Type B pancreatic cell (in vitro differentiated cells): ENCODE results near the gene EIF2S2. TPM values are rescaled to one million over a fixed set of nuclear protein-coding genes. Genes with fewer than 3 reads are reported as not detected.
A peak's percentile ranks its signal among the peaks of the same experiment; 100 is the strongest.

Source experiments
- DNase-seq: peaks from one replicate; pipeline ENCODE4 v3.0.0; 2021; ENCODE audit warnings: mixed read lengths; ENCODE audit not compliant: unreplicated experiment; ENCODE audit errors: extremely low spot score
- H3K27ac Mint-ChIP-seq: 2 replicates; pipeline ENCODE4 v1.8.0; 2021; ENCODE audit warnings: mild to moderate bottlenecking, mixed read lengths
- H3K27me3 Mint-ChIP-seq: 2 replicates; pipeline ENCODE4 v1.8.0; 2021; ENCODE audit warnings: mixed read lengths
- H3K36me3 Mint-ChIP-seq: 2 replicates; pipeline ENCODE4 v1.8.0; 2021; ENCODE audit warnings: mixed read lengths
- H3K4me1 Mint-ChIP-seq: one replicate; pipeline ENCODE4 v1.8.0; 2021; ENCODE audit warnings: mixed read lengths; ENCODE audit not compliant: unreplicated experiment
- H3K4me3 Mint-ChIP-seq: 2 replicates; pipeline ENCODE4 v1.8.0; 2021; ENCODE audit warnings: mild to moderate bottlenecking, mixed read lengths
- H3K9me3 Mint-ChIP-seq: 2 replicates; pipeline ENCODE4 v1.8.0; 2021; ENCODE audit warnings: mixed read lengths
- CTCF ChIP-seq: fragments of 200-600 bp; sonication (generic); conservative IDR thresholded peaks from 2 replicates; pipeline ENCODE4 v1.5.0; 2021; ENCODE audit warnings: antibody characterized with exemption, mild to moderate bottlenecking
- total RNA-seq: library from RNA; stranded (reverse); gene quantifications from 2 replicates; pipeline ENCODE4 v1.2.1, GENCODE V29; 2021; ENCODE audit warnings: low replicate concordance

The EIF2S2 gene
- total RNA-seq, 1 donor from 2014 or later = 87.8 TPM

GRCh38 chr20:34105978-34106675 is 5.9 kb downstream of the EIF2S2 start:
- Mint-ChIP-seq H3K27me3 (no peaks in the 10 kb centered on the region), H3K36me3 (peaks cover 57% of the 10 kb centered on the region), H3K4me3 (no peak overlapping the region), H3K9me3 (no peaks in the 10 kb centered on the region), H3K27ac (peak overlapping the region; percentile 17), H3K4me1 (peaks cover 37% of the 10 kb centered on the region)
- DNase-seq = no peak
- no peak for TF ChIP-seq CTCF

GRCh38 chr20:34104059-34104458 is 8.0 kb downstream of the EIF2S2 start:
- peaks cover 60% of the 10 kb centered on the region for H3K36me3 Mint-ChIP-seq
- H3K4me3 Mint-ChIP-seq = no peak overlapping the region
- DNase-seq = no peak
- peaks cover 21% of the 10 kb centered on the region for H3K4me1 Mint-ChIP-seq
- TF ChIP-seq CTCF = no peak
- no peaks in the 10 kb centered on the region for H3K27me3 Mint-ChIP-seq
- no peaks in the 10 kb centered on the region for H3K9me3 Mint-ChIP-seq
- H3K27ac Mint-ChIP-seq = no peak overlapping the region

GRCh38 chr20:34102342-34102741 is 9.7 kb downstream of the EIF2S2 start:
- H3K4me1 Mint-ChIP-seq = peaks cover 7% of the 10 kb centered on the region
- no peaks in the 10 kb centered on the region for H3K27me3 Mint-ChIP-seq
- H3K36me3 Mint-ChIP-seq = peaks cover 50% of the 10 kb centered on the region
- no peaks in the 10 kb centered on the region for H3K9me3 Mint-ChIP-seq
- no peak for DNase-seq
- no peak overlapping the region for H3K4me3 Mint-ChIP-seq
- no peak overlapping the region for H3K27ac Mint-ChIP-seq
- no peak for TF ChIP-seq CTCF

GRCh38 chr20:34100576-34100975 is 11.5 kb downstream of the EIF2S2 start:
- TF ChIP-seq CTCF = no peak
- Mint-ChIP-seq H3K27ac (no peak overlapping the region), H3K4me1 (peaks cover 1% of the 10 kb centered on the region), H3K9me3 (no peaks in the 10 kb centered on the region), H3K36me3 (peaks cover 63% of the 10 kb centered on the region), H3K4me3 (no peak overlapping the region), H3K27me3 (no peaks in the 10 kb centered on the region)
- DNase-seq = no peak

GRCh38 chr20:34099675-34100074 is 12.4 kb downstream of the EIF2S2 start:
- Mint-ChIP-seq H3K36me3 (peaks cover 59% of the 10 kb centered on the region), H3K4me3 (no peak overlapping the region), H3K27me3 (no peaks in the 10 kb centered on the region), H3K4me1 (no peaks in the 10 kb centered on the region), H3K27ac (peak overlapping the region; percentile 47), H3K9me3 (no peaks in the 10 kb centered on the region)
- DNase-seq = no peak
- no peak for TF ChIP-seq CTCF
